CD4-positive, alpha-beta T cell (primary cell): ENCODE measurements around the gene ARHGEF28. TPM values are rescaled to one million over a fixed set of nuclear protein-coding genes. Genes with fewer than 3 reads are reported as not detected.

Experiments used
- ATAC-seq: fragments of 200-7000 bp; cut with Tn5 transposase; one replicate; pipeline ENCODE4 v1.10.0; 2022; ENCODE audit warnings: mild to moderate bottlenecking; ENCODE audit not compliant: poor library complexity
- CTCF ChIA-PET: fragments of 350-600 bp; sonication (Branson Sonifier 250); formaldehyde crosslinking; loops from one replicate; lab custom pipeline; 2021; ENCODE audit warnings: antibody characterized with exemption, inconsistent platforms; lab: Charles Lee
- POLR2A ChIA-PET: fragments of 350-600 bp; sonication (Branson Sonifier 250); formaldehyde crosslinking; loops from one replicate; lab custom pipeline; 2021; ENCODE audit warnings: antibody characterized with exemption, inconsistent platforms; lab: Charles Lee
- DNase-seq, 14 experiments: peaks; one replicate each; pipeline ENCODE4 v3.0.0-alpha.2; 2013 to 2020; ENCODE audit warnings: mixed read lengths in 2 of 14
- H3K27ac ChIP-seq, 2 donors: one replicate each; pipeline versions ENCODE4 v1.5.1 to v1.7.0; 2013; ENCODE audit warnings: low read length in 2 of 2, low read depth in 1 of 2, mild to moderate bottlenecking in 1 of 2
- H3K27me3 ChIP-seq, 2 experiments: 1 replicate in 1 of 2; 2 replicates in 1 of 2; pipeline versions ENCODE4 v1.6.1 to v1.7.0; 2013; ENCODE audit warnings: low read length in 2 of 2, control low read depth in 1 of 2, mild to moderate bottlenecking in 1 of 2, moderate library complexity in 1 of 2; ENCODE audit not compliant: insufficient read depth in 2 of 2, control insufficient read depth in 1 of 2
- H3K36me3 ChIP-seq: one replicate; pipeline ENCODE4 v1.6.1; 2013; ENCODE audit warnings: low read length, control low read depth; ENCODE audit not compliant: insufficient read depth
- H3K4me1 ChIP-seq: one replicate; pipeline ENCODE4 v1.6.1; 2013; ENCODE audit warnings: low read length, control low read depth; ENCODE audit not compliant: insufficient read depth
- H3K4me3 ChIP-seq: one replicate; pipeline ENCODE4 v1.5.1; 2013; ENCODE audit warnings: mild to moderate bottlenecking, low read length, moderate library complexity
- H3K9me3 ChIP-seq, 2 experiments: 1 replicate in 1 of 2; 2 replicates in 1 of 2; pipeline versions ENCODE4 v1.6.1 to v1.7.0; 2013; ENCODE audit warnings: low read length in 2 of 2, mild to moderate bottlenecking in 2 of 2, control low read depth in 1 of 2, moderate library complexity in 1 of 2; ENCODE audit not compliant: control insufficient read depth in 1 of 2, insufficient read depth in 1 of 2
- H3K27ac Mint-ChIP-seq: one replicate; pipeline ENCODE4 v1.8.0; 2020; ENCODE audit warnings: mixed read lengths
- H3K27me3 Mint-ChIP-seq: one replicate; pipeline ENCODE4 v1.8.0; 2021; ENCODE audit warnings: mixed read lengths
- H3K36me3 Mint-ChIP-seq: one replicate; pipeline ENCODE4 v1.8.0; 2021; ENCODE audit warnings: low read depth, mixed read lengths
- H3K4me1 Mint-ChIP-seq: one replicate; pipeline ENCODE4 v1.8.0; 2021; ENCODE audit warnings: low read depth, mixed read lengths
- H3K4me3 Mint-ChIP-seq: one replicate; pipeline ENCODE4 v1.8.0; 2020; ENCODE audit warnings: mild to moderate bottlenecking, mixed read lengths
- H3K9me3 Mint-ChIP-seq: one replicate; pipeline ENCODE4 v1.8.0; 2020; ENCODE audit warnings: mixed read lengths
- CTCF ChIP-seq: fragments of 200-600 bp; IDR thresholded peaks from one replicate; pipeline ENCODE4 v1.8.0; 2022; ENCODE audit warnings: antibody characterized with exemption, mild to moderate bottlenecking
- intact Hi-C, 2 experiments: fragments of 100-400 bp; cut with DNase I in 1 of 2; cut with micrococcal nuclease in 1 of 2; formaldehyde crosslinking; loops; one replicate each; pipeline versions ENCODE4 v1.15.1 to v1.9.0; 2023 to 2025; cut with DNase I, micrococcal nuclease
- total RNA-seq, 174 experiments: library from RNA in 2 of 174; stranded (reverse) in 2 of 174; gene quantifications; one replicate each; pipeline ENCODE4 v1.2.3 and lab custom pipeline; 2021 to 2026

Gene ARHGEF28
- total RNA-seq, 2 experiments from 2014 or later, result not detected

- Histone ChIP-seq H3K36me3 (no peaks in the 10 kb centered on the region), H3K4me3 (no peak overlapping the region), H3K27me3 (no peaks in the 10 kb centered on the region), H3K4me1 (no peaks in the 10 kb centered on the region), H3K9me3 (no peaks in the 10 kb centered on the region), H3K27ac (no peak overlapping the region)
- peaks cover 6% of the 10 kb centered on the region for H3K27me3 Mint-ChIP-seq
- H3K4me3 Mint-ChIP-seq, result no peak overlapping the region
- no peaks in the 10 kb centered on the region for H3K9me3 Mint-ChIP-seq
- intact Hi-C loops, result no loop called here
- H3K36me3 Mint-ChIP-seq, result no peaks in the 10 kb centered on the region
- POLR2A ChIA-PET, result no interaction called here
- H3K27ac Mint-ChIP-seq, result no peak overlapping the region
- no peak for ATAC-seq
- no peak for TF ChIP-seq CTCF
- CTCF ChIA-PET, result no interaction called here
- no peak for DNase-seq
- H3K4me1 Mint-ChIP-seq, result no peaks in the 10 kb centered on the region
These were observed 61.4 kb downstream of the ARHGEF28 start for GRCh38 chr5:73687357-73687756.

- H3K36me3 ChIP-seq, result no peaks in the 10 kb centered on the region
- H3K4me3 ChIP-seq, result no peak overlapping the region
- H3K4me1 Mint-ChIP-seq, result no peaks in the 10 kb centered on the region
- no peak for TF ChIP-seq CTCF
- intact Hi-C loops, result no loop called here
- DNase-seq (no peak), ATAC-seq (no peak)
- no peak overlapping the region for H3K27ac Mint-ChIP-seq
- H3K4me1 ChIP-seq, result no peaks in the 10 kb centered on the region
- no peaks in the 10 kb centered on the region for H3K36me3 Mint-ChIP-seq
- H3K9me3 ChIP-seq, result no peaks in the 10 kb centered on the region
- no peak overlapping the region for H3K4me3 Mint-ChIP-seq
- no peaks in the 10 kb centered on the region for H3K27me3 ChIP-seq
- ChIA-PET CTCF (no interaction called here), POLR2A (no interaction called here)
- peaks cover 9% of the 10 kb centered on the region for H3K27me3 Mint-ChIP-seq
- no peaks in the 10 kb centered on the region for H3K9me3 Mint-ChIP-seq
- H3K27ac ChIP-seq, result no peak overlapping the region
These were observed 64.0 kb downstream of the ARHGEF28 start for GRCh38 chr5:73690015-73690414.

- POLR2A ChIA-PET, result no interaction called here
These were observed 65.5 kb downstream of the ARHGEF28 start for GRCh38 chr5:73691302-73692080.

More at GRCh38 chr5:73691302-73692080, 65.5 kb downstream of the ARHGEF28 start:
- DNase-seq (no peak), ATAC-seq (no peak)
- intact Hi-C loops, result no loop called here
- Histone ChIP-seq H3K27me3 (peaks cover 0 to 3% of the 10 kb centered on the region in 2 experiments), H3K9me3 (no peaks in the 10 kb centered on the region), H3K4me3 (no peak overlapping the region), H3K27ac (no peak overlapping the region), H3K4me1 (no peaks in the 10 kb centered on the region), H3K36me3 (no peaks in the 10 kb centered on the region)
- Mint-ChIP-seq H3K9me3 (no peaks in the 10 kb centered on the region), H3K4me1 (no peaks in the 10 kb centered on the region), H3K36me3 (no peaks in the 10 kb centered on the region), H3K27ac (no peak overlapping the region), H3K4me3 (no peak overlapping the region), H3K27me3 (peaks cover 19% of the 10 kb centered on the region)
- CTCF ChIA-PET, result interaction anchor here (0.6 kb wide), 1 partner anchor 700 kb away, joined by 3 read pairs; no protein-coding TSS in a partner anchor
- TF ChIP-seq CTCF, result no peak
